ENCODE results near the gene CLCN3.

DNA sequence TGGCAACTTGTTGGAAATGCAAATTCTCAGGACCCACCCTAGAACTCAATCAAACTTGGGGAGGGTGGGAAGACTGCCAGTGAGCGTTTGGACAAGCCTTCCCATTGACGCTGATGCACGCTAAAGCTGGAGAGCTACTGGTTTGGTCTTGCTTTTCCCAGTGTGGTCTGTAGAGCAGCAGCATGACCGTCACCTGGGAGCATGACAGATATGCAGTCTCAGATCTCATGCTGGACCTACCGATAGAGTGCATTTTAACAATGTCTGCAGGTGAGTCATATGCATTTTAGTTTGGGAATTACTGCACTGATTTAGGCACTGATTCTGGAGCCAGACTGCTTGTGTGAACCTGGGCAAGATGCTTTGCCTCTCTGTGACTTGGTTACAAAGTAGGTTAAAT, 110.2 kb downstream of the CLCN3 start:
- no peak for TF ChIP-seq GATA2 (IDR thresholded peaks at IDR 0.05; ENCODE audit: low read depth, low read length)
- TF ChIP-seq GATA3 (IDR thresholded peaks at IDR 0.05; ENCODE audit: low read depth, low read length), result no peak

All from SH-SY5Y (cell line).